ENCODE data around the gene ADPRHL1. TPM values are rescaled to one million over a fixed set of nuclear protein-coding genes. Genes with fewer than 3 reads are reported as not detected.
"Not testable (repeated sequence)": the region's sequence is repeated elsewhere in the genome, so short reads cannot be mapped to it uniquely, and the experiment has no call there.

Gene ADPRHL1
- total RNA-seq, 4 donors from 2014 or later = 2.5 to 8.6 (median 5.5) TPM

GRCh38 chr13:113369881-113370280, 83.4 kb downstream of the ADPRHL1 start:
- H3K27me3 ChIP-seq = peaks cover 3% of the 10 kb centered on the region
- H3K36me3 ChIP-seq = no peaks in the 10 kb centered on the region
- peaks cover 4% of the 10 kb centered on the region for H3K4me1 ChIP-seq
- no peak for DNase-seq (ENCODE audit: low spot score in 2 of 2)
- 82% methylated on average over 9 of the region's 10 CpGs for WGBS
- TF ChIP-seq POLR2AphosphoS5 (IDR thresholded peaks at IDR 0.05) (no peak), CTCF (IDR thresholded peaks at IDR 0.05) (no peak), POLR2A (IDR thresholded peaks at IDR 0.05) (no peak), EP300 (IDR thresholded peaks at IDR 0.05) (no peak)
- no peak overlapping the region for H3K27ac ChIP-seq
- H3K9me3 ChIP-seq = no peaks in the 10 kb centered on the region
- no peak overlapping the region for H3K4me3 ChIP-seq

- no peaks in the 10 kb centered on the region for H3K27me3 ChIP-seq
- H3K9me3 ChIP-seq = no peaks in the 10 kb centered on the region
- TF ChIP-seq EP300 (IDR thresholded peaks at IDR 0.05) = no peak
- no peak for TF ChIP-seq POLR2A (IDR thresholded peaks at IDR 0.05)
- no peak for TF ChIP-seq POLR2AphosphoS5 (IDR thresholded peaks at IDR 0.05)
- TF ChIP-seq CTCF (IDR thresholded peaks at IDR 0.05) = no peak
- DNase-seq (ENCODE audit: low spot score in 2 of 2) = no peak
- H3K4me1 ChIP-seq = peaks cover 10% of the 10 kb centered on the region
- WGBS = 88% methylated on average over 29 of the region's 29 CpGs
- no peak overlapping the region for H3K4me3 ChIP-seq
- H3K27ac ChIP-seq = no peak overlapping the region
- no peaks in the 10 kb centered on the region for H3K36me3 ChIP-seq
Observed at GRCh38 chr13:113369189-113369588, 84.1 kb downstream of the ADPRHL1 start.

GRCh38 chr13:113368353-113368752, 84.9 kb downstream of the ADPRHL1 start:
- H3K9me3 ChIP-seq; H3K27ac ChIP-seq; H3K36me3 ChIP-seq; H3K4me3 ChIP-seq; H3K27me3 ChIP-seq; DNase-seq (ENCODE audit: low spot score in 2 of 2): not testable (repeated sequence)
- WGBS = 93% methylated on average over 6 of the region's 6 CpGs
- H3K4me1 ChIP-seq = peaks cover 16% of the 10 kb centered on the region

- Histone ChIP-seq H3K27me3 (peaks cover 4% of the 10 kb centered on the region), H3K9me3 (no peaks in the 10 kb centered on the region), H3K4me3 (no peak overlapping the region), H3K4me1 (peaks cover 22% of the 10 kb centered on the region), H3K36me3 (no peaks in the 10 kb centered on the region), H3K27ac (no peak overlapping the region)
- TF ChIP-seq POLR2AphosphoS5 (IDR thresholded peaks at IDR 0.05) (no peak), CTCF (IDR thresholded peaks at IDR 0.05) (no peak), EP300 (IDR thresholded peaks at IDR 0.05) (no peak), POLR2A (IDR thresholded peaks at IDR 0.05) (no peak)
- no peak for DNase-seq (ENCODE audit: low spot score in 2 of 2)
- 79% methylated on average over 6 of the region's 6 CpGs for WGBS
Observed at GRCh38 chr13:113367771-113368170, 85.5 kb downstream of the ADPRHL1 start.

GRCh38 chr13:113367020-113367560, 86.2 kb downstream of the ADPRHL1 start:
- 83% methylated on average over 14 of the region's 15 CpGs for WGBS
- H3K36me3 ChIP-seq = no peaks in the 10 kb centered on the region
- H3K27ac ChIP-seq = no peak overlapping the region
- no peak for TF ChIP-seq POLR2A (IDR thresholded peaks at IDR 0.05)
- no peak for TF ChIP-seq CTCF (IDR thresholded peaks at IDR 0.05)
- no peak for TF ChIP-seq POLR2AphosphoS5 (IDR thresholded peaks at IDR 0.05)
- TF ChIP-seq EP300 (IDR thresholded peaks at IDR 0.05) = no peak
- DNase-seq (ENCODE audit: low spot score in 2 of 2) = no peak
- H3K4me3 ChIP-seq = no peak overlapping the region
- peaks cover 26% of the 10 kb centered on the region for H3K4me1 ChIP-seq
- peaks cover 4% of the 10 kb centered on the region for H3K27me3 ChIP-seq
- H3K9me3 ChIP-seq = no peaks in the 10 kb centered on the region
